SU-DHL-6 (cell line): ENCODE results near the gene ZFTA.

ENCODE experiments used
- EZH2phosphoT487 ChIP-seq: fragments of 200-600 bp; sonication (generic), shearing (Covaris generic); conservative IDR thresholded peaks from 2 replicates; pipeline ENCODE4 v1.6.1; 2018; ENCODE audit warnings: mild to moderate bottlenecking, antibody characterized with exemption, low read length, moderate library complexity, mixed read lengths
- TF ChIP-seq, protein P1 (sequence below): fragments of 200-600 bp; sonication (generic); IDR thresholded peaks from one replicate; pipeline ENCODE4 v1.5.1; 2017; ENCODE audit warnings: antibody characterized with exemption, mild to moderate bottlenecking, low read length, moderate library complexity; ENCODE audit not compliant: insufficient read depth, poor library complexity, severe bottlenecking

DNA sequence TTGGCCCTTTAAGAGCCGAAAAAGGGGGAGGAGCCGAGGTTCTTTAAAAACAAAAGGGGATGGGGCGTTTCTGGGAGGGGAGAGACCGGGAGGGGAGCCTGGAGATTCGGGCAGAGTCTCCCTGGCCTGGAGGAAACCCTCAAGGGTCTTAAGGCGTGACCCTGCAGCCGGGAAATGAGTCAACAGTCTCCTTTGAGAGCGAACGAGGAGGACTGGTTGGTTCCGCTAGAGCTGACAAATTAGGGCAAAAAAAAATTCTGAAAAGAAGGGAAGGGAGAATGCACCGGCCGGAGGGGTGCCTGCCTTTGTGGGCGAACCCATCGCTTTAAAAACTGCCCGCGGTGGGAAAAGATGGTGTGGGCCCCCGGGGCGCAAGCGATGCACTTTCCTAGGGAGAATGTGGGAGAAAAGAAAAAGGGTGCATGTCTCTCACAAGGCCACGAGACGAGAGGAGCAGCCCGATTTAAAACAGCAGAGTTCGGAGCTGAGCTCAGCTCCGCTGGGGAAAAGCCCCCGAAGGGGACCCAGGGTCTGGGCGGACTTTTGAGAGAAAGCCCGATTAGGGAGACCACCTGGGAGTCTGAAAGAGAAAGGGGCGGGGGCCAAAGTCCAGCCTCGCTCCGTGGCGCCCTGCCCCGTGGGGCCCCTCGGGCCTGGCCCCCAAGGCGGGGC is 874 bp downstream of the ZFTA start:
- TF ChIP-seq, protein P1, sequence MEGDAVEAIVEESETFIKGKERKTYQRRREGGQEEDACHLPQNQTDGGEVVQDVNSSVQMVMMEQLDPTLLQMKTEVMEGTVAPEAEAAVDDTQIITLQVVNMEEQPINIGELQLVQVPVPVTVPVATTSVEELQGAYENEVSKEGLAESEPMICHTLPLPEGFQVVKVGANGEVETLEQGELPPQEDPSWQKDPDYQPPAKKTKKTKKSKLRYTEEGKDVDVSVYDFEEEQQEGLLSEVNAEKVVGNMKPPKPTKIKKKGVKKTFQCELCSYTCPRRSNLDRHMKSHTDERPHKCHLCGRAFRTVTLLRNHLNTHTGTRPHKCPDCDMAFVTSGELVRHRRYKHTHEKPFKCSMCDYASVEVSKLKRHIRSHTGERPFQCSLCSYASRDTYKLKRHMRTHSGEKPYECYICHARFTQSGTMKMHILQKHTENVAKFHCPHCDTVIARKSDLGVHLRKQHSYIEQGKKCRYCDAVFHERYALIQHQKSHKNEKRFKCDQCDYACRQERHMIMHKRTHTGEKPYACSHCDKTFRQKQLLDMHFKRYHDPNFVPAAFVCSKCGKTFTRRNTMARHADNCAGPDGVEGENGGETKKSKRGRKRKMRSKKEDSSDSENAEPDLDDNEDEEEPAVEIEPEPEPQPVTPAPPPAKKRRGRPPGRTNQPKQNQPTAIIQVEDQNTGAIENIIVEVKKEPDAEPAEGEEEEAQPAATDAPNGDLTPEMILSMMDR: no peak
- no peak for TF ChIP-seq EZH2phosphoT487
